Prostate gland (tissue), 2 donors: ENCODE results near the gene PPIL3.

ENCODE experiments used
- POLR2A ChIP-seq: fragments of 450-650 bp; IDR thresholded peaks from one replicate; pipeline ENCODE4 v1.6.1; 2016; ENCODE audit warnings: antibody characterized with exemption, mild to moderate bottlenecking
- POLR2AphosphoS5 ChIP-seq: sonication (generic); formaldehyde crosslinking; IDR thresholded peaks from one replicate; pipeline ENCODE4 v1.6.1; 2017; ENCODE audit warnings: antibody characterized with exemption
- TF ChIP-seq, protein P1 (sequence below), 4 experiments: fragments of 200-600 bp in 2 of 4; fragments of 450-650 bp in 2 of 4; sonication (generic) in 2 of 4; IDR thresholded peaks; 1 replicate in 3 of 4; 2 replicates in 1 of 4; pipeline ENCODE4 v1.5.1; 2016 to 2019; ENCODE audit warnings: antibody characterized with exemption in 4 of 4, mild to moderate bottlenecking in 2 of 4, moderate library complexity in 2 of 4

DNA sequence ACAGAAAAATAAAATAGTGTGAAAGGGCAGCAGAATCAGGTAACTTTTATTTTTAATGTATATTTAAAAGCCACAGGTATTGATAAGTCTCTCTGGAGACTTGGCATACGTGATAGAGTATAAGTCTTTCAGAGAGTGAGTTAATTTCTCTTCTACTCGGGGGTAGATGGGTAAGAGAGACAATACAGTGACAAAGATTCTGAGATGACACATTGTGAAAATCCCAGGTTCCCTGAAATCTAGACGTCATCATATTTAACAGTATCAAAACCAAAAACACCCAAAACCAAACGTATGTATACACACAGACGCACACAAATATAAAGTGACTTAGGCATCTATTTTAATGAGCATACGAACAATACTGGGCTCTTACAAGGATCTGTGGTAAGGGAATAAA lies 33.6 kb upstream of the PPIL3 start:
- TF ChIP-seq, protein P1, sequence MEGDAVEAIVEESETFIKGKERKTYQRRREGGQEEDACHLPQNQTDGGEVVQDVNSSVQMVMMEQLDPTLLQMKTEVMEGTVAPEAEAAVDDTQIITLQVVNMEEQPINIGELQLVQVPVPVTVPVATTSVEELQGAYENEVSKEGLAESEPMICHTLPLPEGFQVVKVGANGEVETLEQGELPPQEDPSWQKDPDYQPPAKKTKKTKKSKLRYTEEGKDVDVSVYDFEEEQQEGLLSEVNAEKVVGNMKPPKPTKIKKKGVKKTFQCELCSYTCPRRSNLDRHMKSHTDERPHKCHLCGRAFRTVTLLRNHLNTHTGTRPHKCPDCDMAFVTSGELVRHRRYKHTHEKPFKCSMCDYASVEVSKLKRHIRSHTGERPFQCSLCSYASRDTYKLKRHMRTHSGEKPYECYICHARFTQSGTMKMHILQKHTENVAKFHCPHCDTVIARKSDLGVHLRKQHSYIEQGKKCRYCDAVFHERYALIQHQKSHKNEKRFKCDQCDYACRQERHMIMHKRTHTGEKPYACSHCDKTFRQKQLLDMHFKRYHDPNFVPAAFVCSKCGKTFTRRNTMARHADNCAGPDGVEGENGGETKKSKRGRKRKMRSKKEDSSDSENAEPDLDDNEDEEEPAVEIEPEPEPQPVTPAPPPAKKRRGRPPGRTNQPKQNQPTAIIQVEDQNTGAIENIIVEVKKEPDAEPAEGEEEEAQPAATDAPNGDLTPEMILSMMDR (IDR thresholded peaks at IDR 0.05): no peak
- TF ChIP-seq POLR2A (no peak), POLR2AphosphoS5 (no peak)
